HCT116 (cell line): Measurements from ENCODE around the gene ATP6V1B1.

Experiments
- POLR2A ChIP-seq: IDR thresholded peaks from 2 replicates; pipeline ENCODE4 v1.7.0; 2011; ENCODE audit warnings: borderline replicate concordance; ENCODE audit not compliant: insufficient read depth, insufficient read length; ENCODE audit errors: extremely low read depth
- RAD21 ChIP-seq: IDR thresholded peaks from 2 replicates; pipeline ENCODE4 v1.6.1; 2012; ENCODE audit warnings: low read depth, mild to moderate bottlenecking
- TCF7L2 ChIP-seq: IDR thresholded peaks from 2 replicates; pipeline ENCODE4 v1.7.0; 2011; ENCODE audit warnings: borderline replicate concordance, inconsistent platforms; ENCODE audit not compliant: insufficient read depth, insufficient read length; ENCODE audit errors: extremely low read depth
- YY1 ChIP-seq: IDR thresholded peaks from 2 replicates; pipeline ENCODE4 v1.6.1; 2011; ENCODE audit warnings: low read length, low read depth, moderate library complexity, mild to moderate bottlenecking; ENCODE audit not compliant: insufficient replicate concordance; ENCODE audit errors: extremely low read depth
- ZFX ChIP-seq: fragments of 450-650 bp; IDR thresholded peaks from 2 replicates; pipeline ENCODE4 v1.6.1; 2017
- TF ChIP-seq, protein P1 (sequence below), 3 experiments: fragments of 200-600 bp in 1 of 3; sonication (generic) in 1 of 3; IDR thresholded peaks in 2 of 3; conservative IDR thresholded peaks in 1 of 3; 2 replicates each; pipeline ENCODE4 v1.5.1; 2012 to 2017; ENCODE audit warnings: low read depth in 2 of 3, low read length in 2 of 3, antibody characterized with exemption in 1 of 3, borderline replicate concordance in 1 of 3, control low read depth in 1 of 3, mild to moderate bottlenecking in 1 of 3, mixed read lengths in 1 of 3, mixed run types in 1 of 3, moderate library complexity in 1 of 3; ENCODE audit not compliant: insufficient read depth in 1 of 3

GRCh38 chr2:70949086-70949485 lies 13.4 kb downstream of the ATP6V1B1 start:
- no peak for TF ChIP-seq YY1
- TF ChIP-seq, protein P1, sequence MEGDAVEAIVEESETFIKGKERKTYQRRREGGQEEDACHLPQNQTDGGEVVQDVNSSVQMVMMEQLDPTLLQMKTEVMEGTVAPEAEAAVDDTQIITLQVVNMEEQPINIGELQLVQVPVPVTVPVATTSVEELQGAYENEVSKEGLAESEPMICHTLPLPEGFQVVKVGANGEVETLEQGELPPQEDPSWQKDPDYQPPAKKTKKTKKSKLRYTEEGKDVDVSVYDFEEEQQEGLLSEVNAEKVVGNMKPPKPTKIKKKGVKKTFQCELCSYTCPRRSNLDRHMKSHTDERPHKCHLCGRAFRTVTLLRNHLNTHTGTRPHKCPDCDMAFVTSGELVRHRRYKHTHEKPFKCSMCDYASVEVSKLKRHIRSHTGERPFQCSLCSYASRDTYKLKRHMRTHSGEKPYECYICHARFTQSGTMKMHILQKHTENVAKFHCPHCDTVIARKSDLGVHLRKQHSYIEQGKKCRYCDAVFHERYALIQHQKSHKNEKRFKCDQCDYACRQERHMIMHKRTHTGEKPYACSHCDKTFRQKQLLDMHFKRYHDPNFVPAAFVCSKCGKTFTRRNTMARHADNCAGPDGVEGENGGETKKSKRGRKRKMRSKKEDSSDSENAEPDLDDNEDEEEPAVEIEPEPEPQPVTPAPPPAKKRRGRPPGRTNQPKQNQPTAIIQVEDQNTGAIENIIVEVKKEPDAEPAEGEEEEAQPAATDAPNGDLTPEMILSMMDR (IDR thresholded peaks at IDR 0.05 in 2 of 3, conservative IDR thresholded peaks at IDR 0.05 in 1 of 3; ENCODE audit: borderline replicate concordance in 1 of 3, insufficient read depth in 1 of 3, low read depth in 2 of 3, low read length in 2 of 3): no peak
- no peak for TF ChIP-seq ZFX
- no peak for TF ChIP-seq RAD21
- no peak for TF ChIP-seq POLR2A
- no peak for TF ChIP-seq TCF7L2
